WI38 (cell line): ENCODE results near the gene TSPAN9.

ENCODE experiments used
- H3K4me3 ChIP-seq: 2 replicates; pipeline ENCODE4 v1.5.1; 2011; ENCODE audit warnings: low read depth, mild to moderate bottlenecking, control low read depth, low read length
- TF ChIP-seq, protein P1 (sequence below): IDR thresholded peaks from 2 replicates; pipeline ENCODE4 v1.5.1; 2012; ENCODE audit warnings: low read depth, mild to moderate bottlenecking, control low read depth, low read length

The TSPAN9 gene

DNA sequence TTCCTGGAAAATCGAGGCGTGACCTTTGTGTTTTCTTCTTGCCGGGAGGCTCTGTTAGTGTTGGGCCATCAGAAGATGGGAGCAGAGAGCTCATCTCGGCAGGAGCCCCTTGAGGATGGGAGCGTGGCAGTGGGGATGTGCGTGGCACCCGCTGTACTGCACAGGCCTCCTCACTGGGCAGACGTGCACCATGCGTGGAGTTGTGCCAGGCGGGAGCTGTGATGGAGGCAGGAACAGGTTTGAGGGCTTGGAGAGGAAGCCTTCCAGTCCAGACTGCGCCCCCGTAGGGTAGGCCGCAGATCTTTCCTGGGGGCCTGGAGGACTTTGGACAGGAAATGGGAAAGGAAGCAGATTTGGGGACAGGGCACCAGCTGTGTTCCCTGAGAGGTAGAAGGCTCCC lies 197.5 kb downstream of the TSPAN9 start:
- TF ChIP-seq, protein P1, sequence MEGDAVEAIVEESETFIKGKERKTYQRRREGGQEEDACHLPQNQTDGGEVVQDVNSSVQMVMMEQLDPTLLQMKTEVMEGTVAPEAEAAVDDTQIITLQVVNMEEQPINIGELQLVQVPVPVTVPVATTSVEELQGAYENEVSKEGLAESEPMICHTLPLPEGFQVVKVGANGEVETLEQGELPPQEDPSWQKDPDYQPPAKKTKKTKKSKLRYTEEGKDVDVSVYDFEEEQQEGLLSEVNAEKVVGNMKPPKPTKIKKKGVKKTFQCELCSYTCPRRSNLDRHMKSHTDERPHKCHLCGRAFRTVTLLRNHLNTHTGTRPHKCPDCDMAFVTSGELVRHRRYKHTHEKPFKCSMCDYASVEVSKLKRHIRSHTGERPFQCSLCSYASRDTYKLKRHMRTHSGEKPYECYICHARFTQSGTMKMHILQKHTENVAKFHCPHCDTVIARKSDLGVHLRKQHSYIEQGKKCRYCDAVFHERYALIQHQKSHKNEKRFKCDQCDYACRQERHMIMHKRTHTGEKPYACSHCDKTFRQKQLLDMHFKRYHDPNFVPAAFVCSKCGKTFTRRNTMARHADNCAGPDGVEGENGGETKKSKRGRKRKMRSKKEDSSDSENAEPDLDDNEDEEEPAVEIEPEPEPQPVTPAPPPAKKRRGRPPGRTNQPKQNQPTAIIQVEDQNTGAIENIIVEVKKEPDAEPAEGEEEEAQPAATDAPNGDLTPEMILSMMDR, result no peak
- H3K4me3 ChIP-seq, result no peak overlapping the region

DNA sequence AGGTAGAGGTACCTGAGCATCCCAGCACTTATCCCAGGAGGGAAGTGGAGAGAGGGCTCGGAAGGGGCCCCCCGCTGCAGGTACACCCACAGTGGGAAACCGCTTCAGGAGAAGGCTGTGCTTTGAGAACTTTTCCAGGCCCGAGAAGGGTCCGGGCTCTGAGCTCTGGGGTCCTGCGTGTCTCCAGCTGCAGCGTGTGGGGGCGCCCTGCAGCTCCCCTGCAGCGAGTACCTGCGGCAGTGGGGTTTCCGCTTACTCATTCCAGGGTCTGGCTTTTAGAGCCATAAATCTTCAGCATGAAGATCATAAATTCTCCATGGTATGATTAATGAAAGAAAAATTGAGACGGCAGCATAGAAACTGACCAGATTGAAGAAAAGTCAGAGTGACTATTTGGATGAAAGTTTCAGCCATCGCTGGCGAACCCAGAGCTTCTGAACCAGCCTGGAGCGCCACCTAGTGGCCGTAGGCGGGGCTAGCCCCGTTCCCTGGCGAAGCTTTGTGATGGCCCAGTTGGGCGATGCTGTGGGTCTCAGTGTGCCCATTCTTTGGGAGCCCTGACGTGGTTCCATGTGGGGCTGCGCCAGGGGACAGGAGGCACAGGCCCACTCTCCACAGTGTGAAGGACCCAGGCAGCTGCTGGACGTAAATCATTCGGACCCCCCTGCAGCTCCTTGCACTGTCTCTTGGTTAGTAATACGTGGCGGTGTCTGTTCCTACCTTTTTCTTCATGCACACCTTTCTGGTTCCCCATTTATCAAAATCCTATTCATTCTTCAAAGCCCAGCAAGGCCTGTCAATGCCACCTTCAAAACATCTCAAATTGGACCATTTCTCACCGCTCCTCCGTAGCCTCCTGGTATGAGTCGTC lies 198.2 kb downstream of the TSPAN9 start:
- TF ChIP-seq, protein P1, result peak; percentile 95
- no peak overlapping the region for H3K4me3 ChIP-seq

DNA sequence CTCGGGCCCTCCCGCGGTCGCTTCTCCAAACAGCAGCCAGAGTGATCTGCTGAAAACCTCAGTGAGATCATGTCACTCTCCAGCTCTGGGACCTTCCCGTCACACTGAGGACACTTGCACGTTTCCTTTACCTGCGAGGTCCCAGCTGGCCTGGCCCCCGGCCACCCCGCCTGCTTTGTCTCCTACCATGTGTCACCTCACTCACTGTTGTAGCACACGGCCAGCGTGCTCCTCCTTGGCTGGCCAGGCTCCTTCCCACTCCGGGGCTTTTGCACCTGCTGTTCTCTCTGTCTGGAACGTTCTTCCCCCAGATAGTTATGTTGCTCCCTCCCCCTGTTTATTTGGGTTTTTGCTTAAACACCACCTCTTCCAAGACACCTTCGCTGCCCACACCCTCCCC lies 199.0 kb downstream of the TSPAN9 start:
- TF ChIP-seq, protein P1, result no peak
- H3K4me3 ChIP-seq, result no peak overlapping the region

DNA sequence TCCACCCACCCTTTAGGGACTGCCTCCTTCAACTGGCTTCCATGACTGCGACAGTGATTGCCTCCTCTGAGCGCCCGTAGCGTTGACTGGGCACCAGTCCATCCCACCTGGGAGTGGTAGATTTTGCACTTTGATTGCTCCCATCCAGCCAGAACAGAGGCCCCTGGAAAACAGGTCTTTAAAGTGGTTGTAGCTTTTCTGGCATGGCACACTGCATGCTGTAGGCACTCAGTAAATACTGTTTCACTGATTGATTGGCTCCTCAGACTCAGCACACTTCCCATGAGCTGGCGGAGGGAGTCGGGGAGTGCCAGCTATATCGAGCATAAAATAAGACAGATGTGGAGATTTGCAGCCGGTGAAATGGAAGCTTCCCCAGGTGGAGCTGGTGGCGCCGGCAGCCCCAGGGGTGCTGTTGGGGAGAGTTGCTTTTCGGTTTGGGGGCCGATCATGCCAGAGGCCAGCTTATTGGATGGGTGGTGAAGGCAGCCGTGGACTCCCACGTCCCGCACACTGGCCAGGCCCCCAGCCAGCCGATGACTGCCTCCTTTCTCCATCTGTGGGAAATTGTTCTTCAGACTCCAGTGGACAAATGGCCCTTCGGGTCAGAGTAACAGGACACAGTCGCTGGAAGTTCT lies 200.2 kb downstream of the TSPAN9 start:
- TF ChIP-seq, protein P1, result no peak
- H3K4me3 ChIP-seq, result no peak overlapping the region

DNA sequence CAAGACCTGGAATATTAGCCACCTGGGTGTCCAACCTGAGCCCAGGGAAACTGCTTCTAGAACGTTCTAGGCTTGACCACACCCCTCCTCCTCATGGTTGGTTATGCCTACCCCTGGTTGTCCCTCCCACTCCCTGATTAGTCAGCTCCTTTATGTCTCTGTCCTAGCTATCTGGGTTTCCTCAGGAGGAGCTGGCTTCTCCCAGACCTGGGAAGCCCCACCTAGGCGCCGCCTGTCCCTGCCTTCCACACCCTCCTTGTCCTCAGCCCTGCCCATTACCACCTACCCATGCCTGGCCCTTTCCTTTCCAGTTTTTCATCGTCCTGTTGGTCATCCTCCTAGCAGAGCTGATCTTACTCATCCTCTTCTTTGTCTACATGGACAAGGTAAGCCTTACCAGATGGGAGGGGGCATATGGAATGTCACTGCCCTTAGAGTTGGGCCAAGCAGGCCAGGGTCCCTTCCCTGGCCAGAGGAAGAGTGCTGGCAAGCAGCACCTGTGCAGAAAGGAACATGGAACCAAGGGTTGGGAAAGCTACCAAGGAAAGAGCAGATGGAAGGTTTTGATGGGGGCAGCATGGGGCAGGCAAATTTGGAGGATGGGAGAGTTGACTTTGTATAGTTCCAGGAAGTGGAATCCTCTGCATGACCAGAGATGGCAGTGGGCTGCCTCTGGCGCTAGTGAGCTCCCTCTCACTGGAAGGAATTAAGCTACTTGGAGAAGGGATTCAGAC lies 201.7 kb downstream of the TSPAN9 start:
- TF ChIP-seq, protein P1, result no peak

DNA sequence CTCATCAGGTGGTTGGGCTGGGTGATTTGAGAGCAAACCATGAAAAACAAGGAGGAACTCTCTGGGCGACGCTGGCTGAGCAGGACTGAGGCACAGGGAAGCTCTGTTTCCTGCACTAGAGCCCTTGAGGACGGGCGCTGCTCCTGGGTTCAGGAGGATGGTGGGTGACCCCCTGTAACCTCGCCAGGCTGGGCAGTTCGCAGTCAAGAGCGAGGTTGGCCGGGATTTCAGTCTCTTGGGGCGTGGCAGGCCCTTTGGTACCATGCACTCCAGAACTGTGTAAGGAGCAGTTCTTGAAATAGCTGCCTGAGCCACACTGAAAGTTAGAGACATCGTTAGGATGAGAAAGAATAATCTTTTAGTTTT lies 202.2 kb downstream of the TSPAN9 start:
- TF ChIP-seq, protein P1, result no peak
- H3K4me3 ChIP-seq, result no peak overlapping the region

More for the DNA sequence above, 201.7 kb downstream of the TSPAN9 start:
- no peak overlapping the region for H3K4me3 ChIP-seq
